ENCODE data around the gene ANGPT4.

ANGPT4 gene

GRCh38 chr20:939606-940005, 23.5 kb upstream of the ANGPT4 start:
- DNase-seq: no peak

GRCh38 chr20:934186-934840, 18.2 kb upstream of the ANGPT4 start:
- DNase-seq: no peak

DNA sequence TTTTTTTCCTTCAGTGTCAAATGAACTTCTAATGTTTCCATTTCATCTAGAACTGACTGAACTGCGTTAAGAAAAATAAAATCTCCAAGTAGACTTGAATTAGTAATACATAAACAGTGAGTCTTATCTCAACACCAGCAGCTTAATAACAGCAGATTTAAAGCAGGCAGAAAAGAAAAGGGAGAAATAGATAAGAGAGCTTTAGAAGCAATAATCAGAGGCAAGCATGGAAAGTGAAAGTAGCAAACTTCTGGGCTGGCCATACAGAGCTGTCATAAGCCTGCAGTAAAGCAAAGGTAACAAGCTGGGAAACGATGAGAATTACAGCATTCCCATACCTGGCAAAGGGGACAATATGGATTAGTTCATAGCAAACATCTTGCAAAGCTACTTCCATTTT, 16.9 kb upstream of the ANGPT4 start:
- no peak for DNase-seq

DNA sequence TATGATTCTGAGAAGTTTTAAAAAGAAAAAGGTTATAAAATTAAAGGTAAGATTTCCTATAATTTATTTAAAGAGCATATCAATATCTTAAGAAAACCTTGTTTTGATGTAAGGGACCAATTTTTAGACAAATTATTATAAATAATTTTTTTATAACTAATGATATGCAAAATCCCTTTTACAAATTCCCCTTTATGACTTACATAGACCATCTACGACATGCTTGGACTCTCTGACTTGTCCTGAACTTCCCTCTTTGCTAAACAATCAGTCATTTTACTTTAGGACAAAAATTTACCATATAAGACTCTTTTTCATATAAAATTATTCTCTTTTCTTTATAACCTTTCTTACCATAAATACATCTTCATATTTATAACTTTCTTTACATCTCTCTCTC, 15.3 kb upstream of the ANGPT4 start:
- peak in 3 of 4 experiments; percentile 35 to 51 (median 41) for DNase-seq

GRCh38 chr20:926670-927069, 10.5 kb upstream of the ANGPT4 start:
- DNase-seq: no peak

DNA sequence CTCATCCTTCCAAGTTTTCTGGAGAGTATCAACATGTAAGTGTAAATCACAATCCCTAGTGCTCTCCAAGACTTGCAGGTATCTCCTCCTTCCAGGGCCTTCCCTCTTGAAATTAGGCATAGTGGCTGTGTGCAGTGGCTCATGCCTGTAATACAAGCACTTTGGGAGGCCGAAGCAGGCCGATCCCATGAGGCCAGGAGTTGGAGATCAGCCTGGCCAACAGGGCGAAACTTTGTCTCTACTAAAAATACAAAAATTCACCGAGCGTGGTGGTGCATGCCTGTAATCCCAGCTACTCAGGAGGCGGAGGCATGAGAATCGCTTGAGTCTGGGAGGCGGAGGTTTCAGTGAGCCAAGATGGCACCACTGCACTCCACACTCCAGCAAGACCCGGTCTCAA, 9.4 kb upstream of the ANGPT4 start:
- DNase-seq: no peak

GRCh38 chr20:924639-925038, 8.5 kb upstream of the ANGPT4 start:
- DNase-seq: peak; percentile 64 to 88 (median 82)

DNA sequence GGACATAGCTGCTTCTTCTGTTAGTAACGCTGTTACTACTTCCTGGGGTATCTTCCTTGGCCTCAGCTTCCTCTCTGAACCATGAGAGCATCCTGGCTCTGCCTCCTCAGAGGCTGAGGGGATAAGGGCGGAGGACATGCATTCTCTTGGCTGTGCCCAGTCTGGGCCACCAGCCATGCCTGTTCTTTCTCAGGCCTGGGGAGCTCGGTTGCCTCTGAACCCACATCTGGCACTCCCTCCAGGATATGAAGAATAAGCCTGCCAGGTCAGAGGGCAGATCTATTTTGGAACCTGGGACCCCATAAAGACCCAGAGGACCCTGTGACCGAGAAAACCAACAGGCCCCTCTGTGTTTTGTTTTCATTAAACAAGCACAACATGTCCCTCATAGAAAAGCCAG, 6.6 kb upstream of the ANGPT4 start:
- peak in 1 of 4 experiments; percentile 18 for DNase-seq

GRCh38 chr20:921068-921467, 4.9 kb upstream of the ANGPT4 start:
- DNase-seq: no peak

GRCh38 chr20:920311-920710, 4.2 kb upstream of the ANGPT4 start:
- peak; percentile 27 to 57 (median 40) for DNase-seq

- no peak for DNase-seq
Measured at GRCh38 chr20:919491-919916, 3.4 kb upstream of the ANGPT4 start.

- DNase-seq: no peak
Measured at GRCh38 chr20:917416-917815, 1.3 kb upstream of the ANGPT4 start.

GRCh38 chr20:916825-917224, 691 bp upstream of the ANGPT4 start:
- DNase-seq: no peak

GRCh38 chr20:914727-915498, 1.2 kb downstream of the ANGPT4 start:
- peak in 3 of 4 experiments; percentile 34 to 62 (median 57) for DNase-seq

GRCh38 chr20:913306-913849, 2.8 kb downstream of the ANGPT4 start:
- no peak for DNase-seq

DNA sequence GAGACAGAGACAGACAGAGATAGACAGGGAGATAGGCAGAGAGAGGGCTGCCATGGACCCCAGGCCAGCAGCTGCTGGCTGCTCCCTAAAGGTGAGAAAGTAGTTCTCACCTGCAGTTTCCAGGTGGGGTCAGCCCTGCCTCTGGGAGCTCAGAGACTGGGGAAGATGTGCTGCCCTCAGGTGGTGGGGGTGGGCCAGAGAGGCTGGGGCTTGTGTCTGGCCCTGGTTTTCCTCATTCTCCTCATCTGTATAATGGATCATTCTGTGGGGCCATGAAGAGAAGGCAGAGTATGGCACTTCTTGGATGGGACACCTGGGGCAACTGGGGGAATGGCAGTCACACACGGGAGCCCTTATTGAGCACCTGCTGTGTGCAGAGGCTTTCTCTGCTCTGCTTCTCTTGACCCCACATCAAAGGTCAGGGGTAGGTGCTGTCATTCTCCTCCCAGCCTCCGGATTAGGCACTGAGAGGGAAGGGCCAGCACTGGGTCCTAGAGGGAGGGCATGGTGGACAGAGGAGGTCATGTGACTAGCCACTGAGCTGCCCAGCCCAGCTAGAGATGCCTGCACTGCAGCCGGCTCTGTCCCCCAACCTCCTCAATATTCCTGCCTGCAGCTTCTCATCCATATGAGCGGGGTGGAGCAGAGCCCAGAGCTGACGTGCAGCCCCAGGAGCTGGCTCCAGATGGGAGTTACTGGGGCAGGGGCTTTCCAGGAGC, 4.1 kb downstream of the ANGPT4 start:
- DNase-seq: no peak

GRCh38 chr20:910870-911770, 5.0 kb downstream of the ANGPT4 start:
- DNase-seq: no peak

DNA sequence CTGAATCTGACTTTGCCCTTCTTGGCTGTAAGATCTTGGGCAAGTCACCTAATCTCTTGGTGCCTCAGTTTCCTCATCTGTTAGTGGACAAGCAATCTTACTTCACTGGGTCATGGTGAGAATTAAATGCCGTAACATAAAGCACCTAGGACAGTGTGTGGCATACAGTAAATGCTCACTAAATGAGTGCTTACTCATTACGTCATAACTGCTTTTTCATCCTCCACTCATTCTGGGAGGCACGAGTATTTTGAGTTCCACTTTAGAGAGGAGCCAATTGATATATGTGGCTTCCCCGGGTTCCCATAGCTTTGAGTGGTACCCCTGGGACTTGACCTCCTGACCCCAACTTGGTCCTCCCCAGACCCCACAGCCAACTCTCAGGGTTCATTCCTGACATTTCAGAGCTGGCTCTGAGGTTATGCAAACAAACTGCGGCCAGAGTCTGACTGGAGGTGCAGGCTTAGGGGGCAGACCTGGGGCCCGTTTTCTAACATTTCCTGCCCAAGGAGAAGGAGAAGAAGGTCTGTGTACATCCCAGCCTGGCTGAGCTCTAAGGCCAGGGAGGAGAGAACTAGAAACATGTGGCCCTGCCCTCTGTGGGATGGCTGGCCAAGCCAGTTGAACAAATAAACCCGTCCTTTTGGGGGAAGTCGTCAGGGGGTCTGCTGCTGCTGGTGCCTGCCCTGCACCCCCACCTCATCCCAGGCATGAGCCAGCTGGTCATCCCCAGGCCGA, 5.8 kb downstream of the ANGPT4 start:
- DNase-seq: no peak

GRCh38 chr20:909641-910040, 6.5 kb downstream of the ANGPT4 start:
- DNase-seq: no peak

GRCh38 chr20:906703-907270, 9.3 kb downstream of the ANGPT4 start:
- DNase-seq: peak; percentile 29 to 72 (median 50)

GRCh38 chr20:906001-906520, 10.1 kb downstream of the ANGPT4 start:
- peak in 3 of 4 experiments; percentile 19 to 56 (median 49) for DNase-seq
